ENCODE data around the gene INHBB.

DNA sequence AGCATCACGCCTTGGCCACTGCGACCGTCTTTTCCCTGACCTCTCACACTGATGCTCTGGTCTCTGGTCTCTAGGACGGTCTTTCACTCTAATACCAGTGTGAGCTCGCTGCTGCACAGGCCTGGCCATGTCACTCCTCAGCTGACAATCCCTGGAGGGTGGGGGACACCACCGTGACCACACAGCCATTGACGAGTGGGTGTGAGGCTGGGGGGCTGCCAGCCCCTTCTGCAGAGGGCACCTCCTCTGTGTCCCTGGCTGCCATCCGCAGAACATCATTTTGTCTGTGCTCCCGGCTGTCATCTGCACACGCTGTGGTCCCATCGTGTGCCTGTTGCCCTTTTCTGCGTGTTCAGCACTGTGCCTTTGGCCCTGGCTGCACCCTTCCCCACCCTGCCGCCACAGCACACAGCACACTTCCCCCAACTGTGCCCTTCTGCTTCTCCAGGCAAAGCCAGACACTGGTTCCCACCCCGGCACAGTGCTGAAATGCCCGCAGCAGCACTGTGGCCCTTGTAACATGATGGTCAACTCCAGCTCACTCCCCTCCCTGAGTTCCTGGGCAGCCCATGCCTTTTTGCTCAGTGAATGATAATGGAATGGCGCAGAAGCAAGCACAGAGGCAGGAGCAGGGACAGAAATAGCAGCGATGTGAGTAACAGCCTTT lies 30.4 kb upstream of the INHBB start:
- TF ChIP-seq HDGF (IDR thresholded peaks at IDR 0.05; ENCODE audit: borderline replicate concordance) (no peak), NFRKB (IDR thresholded peaks at IDR 0.05) (no peak), BHLHE40 (IDR thresholded peaks at IDR 0.05; ENCODE audit: borderline replicate concordance) (no peak), FOXM1 (IDR thresholded peaks at IDR 0.05; ENCODE audit: borderline replicate concordance) (no peak), ARNT (IDR thresholded peaks at IDR 0.05) (no peak), FOXK2 (IDR thresholded peaks at IDR 0.05) (no peak)
- TF ChIP-seq, protein P1, sequence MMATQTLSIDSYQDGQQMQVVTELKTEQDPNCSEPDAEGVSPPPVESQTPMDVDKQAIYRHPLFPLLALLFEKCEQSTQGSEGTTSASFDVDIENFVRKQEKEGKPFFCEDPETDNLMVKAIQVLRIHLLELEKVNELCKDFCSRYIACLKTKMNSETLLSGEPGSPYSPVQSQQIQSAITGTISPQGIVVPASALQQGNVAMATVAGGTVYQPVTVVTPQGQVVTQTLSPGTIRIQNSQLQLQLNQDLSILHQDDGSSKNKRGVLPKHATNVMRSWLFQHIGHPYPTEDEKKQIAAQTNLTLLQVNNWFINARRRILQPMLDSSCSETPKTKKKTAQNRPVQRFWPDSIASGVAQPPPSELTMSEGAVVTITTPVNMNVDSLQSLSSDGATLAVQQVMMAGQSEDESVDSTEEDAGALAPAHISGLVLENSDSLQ (IDR thresholded peaks at IDR 0.05) = no peak
